Pancreas (tissue), 10 donors: Measurements from ENCODE around the gene PAX7. TPM values are rescaled to one million over a fixed set of nuclear protein-coding genes. Genes with fewer than 3 reads are reported as not detected.
A peak's percentile ranks its signal among the peaks of the same experiment; 100 is the strongest.

Experiments
- ATAC-seq, 4 donors: fragments of 200-7000 bp; cut with Tn5 transposase; one replicate each; pipeline versions ENCODE4 v1.8.0 to v1.9.1; 2020; ENCODE audit warnings: mild to moderate bottlenecking in 4 of 4, moderate library complexity in 4 of 4
- DNase-seq, 6 donors: peaks; one replicate each; pipeline ENCODE4 v3.0.0-alpha.2; 2020
- FAIRE-seq: peaks from 2 replicates; lab custom pipeline; 2012; peaks lifted over from hg19 to GRCh38; lab: Jason Lieb, UNC
- H3K27ac ChIP-seq, 4 donors: fragments of 200-600 bp; sonication (generic); 1 replicate in 3 of 4; 2 replicates in 1 of 4; pipeline versions ENCODE4 v1.5.0 to v1.8.0; 2020
- H3K27me3 ChIP-seq, 4 donors: fragments of 200-600 bp; one replicate each; pipeline ENCODE4 v1.8.0; 2021
- H3K36me3 ChIP-seq, 3 donors: fragments of 200-600 bp; sonication (generic) in 1 of 3; one replicate each; pipeline versions ENCODE4 v1.5.0 to v1.8.0; 2020 to 2021
- H3K4me1 ChIP-seq, 3 donors: fragments of 200-600 bp; one replicate each; pipeline ENCODE4 v1.8.0; 2021
- H3K4me3 ChIP-seq, 4 donors: fragments of 200-600 bp; sonication (generic) in 2 of 4; one replicate each; pipeline versions ENCODE4 v1.5.0 to v1.8.0; 2020 to 2021
- H3K9me3 ChIP-seq, 4 donors: fragments of 200-600 bp; one replicate each; pipeline ENCODE4 v1.8.0; 2021
- WGBS, 2 donors: extraction: QIAGEN DNeasy Blood & Tissue Kit; methylation state at CpG; one replicate each; pipeline ENCODE4 v1.1.7; 2013; 5-methylcytosine and 5-hydroxymethylcytosine counted together
- intact Hi-C, 3 donors: fragments of 100-400 bp; cut with DNase I; formaldehyde crosslinking; loops; one replicate each; pipeline versions ENCODE4 v1.11.1 to v1.14.2; 2022
- polyA plus RNA-seq, 2 donors: library from polyadenylated mRNA; stranded (reverse); fragments of 200-250 nt; gene quantifications; one replicate each; pipeline ENCODE4 v1.2.3, GENCODE V29; 2013
- total RNA-seq, 6 donors: library from RNA; stranded (reverse); fragmentation: NEBNext Ultra II Directional in 4 of 6; extraction: Animal tissue kit (Norgen Biotek cat#: 25700) in 4 of 6; gene quantifications; one replicate each; pipeline versions ENCODE4 v1.2.1 to v1.2.4, GENCODE V29; 2021 to 2023
- TF ChIP-seq, protein P1 (sequence below), 4 donors: fragments of 200-600 bp; sonication (generic) in 3 of 4; IDR thresholded peaks; one replicate each; pipeline versions ENCODE4 v1.5.0 to v1.8.0; 2021; ENCODE audit warnings: antibody characterized with exemption in 4 of 4
- donor health status: healthy with polysubstance abuse.
- donor health status: DM: no; HTN: no; CAD: no; lungs with moderate emphysema.
- donor health status: DM: no; HTN: no; CAD: no.
- donor health status: control.
- donor health status: control.
- donor health status: Bipolar disorder and iron deficiency.
- donor health status: DM: yes; HTN: yes; CAD: no.
- donor health status: DM: no; HTN: no; CAD: no.
- donor health status: DM: no; HTN: no; CAD: no.
- donor health status: DM: yes; HTN: yes; CAD: no.

PAX7 gene
- total and polyA plus RNA-seq, 8 donors, result not detected

DNA sequence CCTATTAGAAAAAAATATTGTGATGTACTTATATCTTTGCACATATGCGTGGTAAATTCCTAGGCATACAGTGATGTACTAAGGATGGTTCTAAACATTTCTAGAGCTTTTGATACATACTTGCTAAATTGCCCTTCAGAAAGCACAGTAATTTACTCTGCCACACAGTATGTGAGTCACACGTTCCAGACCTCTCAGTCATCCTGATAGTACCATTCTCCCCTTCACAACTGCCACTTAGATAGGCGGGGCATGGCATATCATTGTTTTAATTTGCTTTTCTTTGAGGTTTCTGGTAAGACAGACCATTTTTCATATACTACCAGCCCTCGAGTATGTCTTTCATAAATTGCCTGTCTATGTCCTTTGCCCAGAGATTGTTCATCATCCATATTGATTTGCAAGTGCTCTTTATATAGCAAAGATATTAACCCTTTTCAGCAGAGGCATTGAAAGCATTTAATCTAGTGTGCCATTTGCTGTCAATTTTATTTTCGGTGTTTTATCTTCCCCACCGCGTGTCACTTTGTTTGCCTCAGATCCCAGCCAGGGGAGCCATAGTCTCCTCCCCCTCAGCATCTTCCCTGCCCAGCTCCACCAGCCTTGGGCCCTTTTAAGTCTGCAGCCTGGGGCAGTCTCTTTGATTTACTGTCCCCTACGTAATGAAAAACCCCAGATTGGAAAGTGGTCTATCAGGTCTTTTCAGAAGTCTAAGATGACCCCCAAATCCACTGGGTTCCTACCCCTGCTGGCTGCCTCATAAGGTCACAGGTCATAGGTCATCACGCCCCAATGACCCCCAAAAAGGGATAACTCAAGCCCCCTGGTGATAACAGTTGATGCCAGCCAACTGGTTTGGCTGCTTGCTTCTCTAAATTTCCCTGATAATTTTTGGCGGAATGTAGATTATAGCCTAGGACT, 11.8 kb upstream of the PAX7 start:
- Histone ChIP-seq H3K27ac (no peak overlapping the region), H3K4me1 (no peaks in the 10 kb centered on the region), H3K27me3 (peaks cover 0 to 5% (median 0%) of the 10 kb centered on the region in 4 donors), H3K36me3 (no peaks in the 10 kb centered on the region), H3K9me3 (no peaks in the 10 kb centered on the region), H3K4me3 (no peak overlapping the region)
- TF ChIP-seq, protein P1, sequence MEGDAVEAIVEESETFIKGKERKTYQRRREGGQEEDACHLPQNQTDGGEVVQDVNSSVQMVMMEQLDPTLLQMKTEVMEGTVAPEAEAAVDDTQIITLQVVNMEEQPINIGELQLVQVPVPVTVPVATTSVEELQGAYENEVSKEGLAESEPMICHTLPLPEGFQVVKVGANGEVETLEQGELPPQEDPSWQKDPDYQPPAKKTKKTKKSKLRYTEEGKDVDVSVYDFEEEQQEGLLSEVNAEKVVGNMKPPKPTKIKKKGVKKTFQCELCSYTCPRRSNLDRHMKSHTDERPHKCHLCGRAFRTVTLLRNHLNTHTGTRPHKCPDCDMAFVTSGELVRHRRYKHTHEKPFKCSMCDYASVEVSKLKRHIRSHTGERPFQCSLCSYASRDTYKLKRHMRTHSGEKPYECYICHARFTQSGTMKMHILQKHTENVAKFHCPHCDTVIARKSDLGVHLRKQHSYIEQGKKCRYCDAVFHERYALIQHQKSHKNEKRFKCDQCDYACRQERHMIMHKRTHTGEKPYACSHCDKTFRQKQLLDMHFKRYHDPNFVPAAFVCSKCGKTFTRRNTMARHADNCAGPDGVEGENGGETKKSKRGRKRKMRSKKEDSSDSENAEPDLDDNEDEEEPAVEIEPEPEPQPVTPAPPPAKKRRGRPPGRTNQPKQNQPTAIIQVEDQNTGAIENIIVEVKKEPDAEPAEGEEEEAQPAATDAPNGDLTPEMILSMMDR (IDR thresholded peaks at IDR 0.05), result no peak
- 44 to 49% methylated on average over 10 of the region's 10 CpGs for WGBS, 2 donors
- FAIRE-seq, result no peak
- peak in 1 of 4 donors; percentile 23 for ATAC-seq
- intact Hi-C loops, result no loop called here
- no peak for DNase-seq

- no peak for FAIRE-seq
- 27 to 45% methylated on average over 2 of the region's 2 CpGs for WGBS, 2 donors
Observed at GRCh38 chr1:18619467-18619835, 11.2 kb upstream of the PAX7 start.

GRCh38 chr1:18628511-18628910, 2.1 kb upstream of the PAX7 start:
- DNase-seq (no peak), ATAC-seq (no peak), FAIRE-seq (no peak)
- Histone ChIP-seq H3K36me3 (no peaks in the 10 kb centered on the region), H3K9me3 (no peaks in the 10 kb centered on the region), H3K27me3 (peaks cover 0 to 38% (median 5%) of the 10 kb centered on the region in 4 donors), H3K4me1 (no peaks in the 10 kb centered on the region), H3K4me3 (no peak overlapping the region), H3K27ac (no peak overlapping the region)
- TF ChIP-seq, protein P1 (IDR thresholded peaks at IDR 0.05), result no peak
- intact Hi-C loops, result no loop called here
- 67 to 70% methylated on average over 8 of the region's 8 CpGs for WGBS, 2 donors

More at GRCh38 chr1:18619467-18619835, 11.2 kb upstream of the PAX7 start:
- peaks cover 0 to 5% (median 0%) of the 10 kb centered on the region in 4 donors for H3K27me3 ChIP-seq
- no peak for DNase-seq
- H3K9me3 ChIP-seq, result no peaks in the 10 kb centered on the region
- no peaks in the 10 kb centered on the region for H3K36me3 ChIP-seq
- intact Hi-C loops, result no loop called here
- no peak for ATAC-seq
- TF ChIP-seq, protein P1 (IDR thresholded peaks at IDR 0.05), result no peak
- no peak overlapping the region for H3K27ac ChIP-seq
- H3K4me1 ChIP-seq, result no peaks in the 10 kb centered on the region
- no peak overlapping the region for H3K4me3 ChIP-seq

GRCh38 chr1:18629659-18630510, 761 bp upstream of the PAX7 start:
- no peaks in the 10 kb centered on the region for H3K4me1 ChIP-seq
- ATAC-seq (no peak), FAIRE-seq (no peak), DNase-seq (no peak)
- no peak overlapping the region for H3K27ac ChIP-seq
- H3K9me3 ChIP-seq, result no peaks in the 10 kb centered on the region
- H3K36me3 ChIP-seq, result no peaks in the 10 kb centered on the region
- TF ChIP-seq, protein P1 (IDR thresholded peaks at IDR 0.05), result no peak
- 10 to 13% methylated on average over 37 to 39 of the region's 39 CpGs for WGBS, 2 donors
- H3K27me3 ChIP-seq, result peaks cover 0 to 51% (median 5%) of the 10 kb centered on the region in 4 donors
- H3K4me3 ChIP-seq, result no peak overlapping the region
- intact Hi-C loops, result no loop called here
